Measurements from ENCODE around the gene GRAMD2A.

Gene GRAMD2A

GRCh38 chr15:72207558-72208085 is 10.0 kb upstream of the GRAMD2A start:
- H3K36me3 ChIP-seq, result peaks cover 93 to 100% (median 98%) of the 10 kb centered on the region in 3 donors
- peak in 1 of 2 donors; percentile 41 for DNase-seq

GRCh38 chr15:72206677-72207000 is 9.1 kb upstream of the GRAMD2A start:
- intact Hi-C loops (cut with DNase I; ENCODE audit: low total_unique reads), result no loop called here

More at GRCh38 chr15:72207558-72208085, 10.0 kb upstream of the GRAMD2A start:
- Histone ChIP-seq H3K4me1 (peaks cover 0 to 19% (median 10%) of the 10 kb centered on the region in 4 donors), H3K4me3 (no peak overlapping the region), H3K9me3 (no peaks in the 10 kb centered on the region), H3K27me3 (no peaks in the 10 kb centered on the region), H3K27ac (no peak overlapping the region)
- no peak for TF ChIP-seq CTCF (IDR thresholded peaks at IDR 0.05)
- intact Hi-C loops (cut with DNase I; ENCODE audit: low total_unique reads), result no loop called here

GRCh38 chr15:72205896-72206676 is 8.5 kb upstream of the GRAMD2A start:
- Histone ChIP-seq H3K36me3 (peaks cover 91 to 100% (median 98%) of the 10 kb centered on the region in 3 donors), H3K27ac (no peak overlapping the region), H3K4me3 (no peak overlapping the region), H3K4me1 (peaks cover 0 to 19% (median 10%) of the 10 kb centered on the region in 4 donors), H3K27me3 (no peaks in the 10 kb centered on the region), H3K9me3 (no peaks in the 10 kb centered on the region)
- no peak for TF ChIP-seq CTCF (IDR thresholded peaks at IDR 0.05)
- no peak for DNase-seq
- intact Hi-C loops (cut with DNase I; ENCODE audit: low total_unique reads), result no loop called here

More at GRCh38 chr15:72206677-72207000, 9.1 kb upstream of the GRAMD2A start:
- H3K27ac ChIP-seq, result no peak overlapping the region
- no peak overlapping the region for H3K4me3 ChIP-seq
- H3K4me1 ChIP-seq, result peaks cover 0 to 19% (median 10%) of the 10 kb centered on the region in 4 donors
- H3K27me3 ChIP-seq, result no peaks in the 10 kb centered on the region
- H3K36me3 ChIP-seq, result peaks cover 93 to 100% (median 98%) of the 10 kb centered on the region in 3 donors
- DNase-seq, result peak in 1 of 2 donors; percentile 58
- no peak for TF ChIP-seq CTCF (IDR thresholded peaks at IDR 0.05)
- H3K9me3 ChIP-seq, result no peaks in the 10 kb centered on the region

GRCh38 chr15:72205273-72205672 is 7.7 kb upstream of the GRAMD2A start:
- H3K4me3 ChIP-seq, result no peak overlapping the region
- no peak overlapping the region for H3K27ac ChIP-seq
- intact Hi-C loops (cut with DNase I; ENCODE audit: low total_unique reads), result no loop called here
- H3K27me3 ChIP-seq, result no peaks in the 10 kb centered on the region
- peaks cover 91 to 100% (median 95%) of the 10 kb centered on the region in 3 donors for H3K36me3 ChIP-seq
- no peak for TF ChIP-seq CTCF (IDR thresholded peaks at IDR 0.05)
- DNase-seq, result no peak
- H3K9me3 ChIP-seq, result no peaks in the 10 kb centered on the region
- H3K4me1 ChIP-seq, result peaks cover 0 to 19% (median 10%) of the 10 kb centered on the region in 4 donors

- Histone ChIP-seq H3K27me3 (no peaks in the 10 kb centered on the region), H3K4me3 (no peak overlapping the region), H3K36me3 (peaks cover 83 to 100% (median 88%) of the 10 kb centered on the region in 3 donors), H3K4me1 (peaks cover 0 to 19% (median 10%) of the 10 kb centered on the region in 4 donors), H3K27ac (peak overlapping the region; percentile 46 to 49), H3K9me3 (no peaks in the 10 kb centered on the region)
- peak; percentile 52 to 86 for DNase-seq
- intact Hi-C loops (cut with DNase I; ENCODE audit: low total_unique reads), result loop anchor here (5.0 kb wide), 1 partner anchor 69 kb away; the partner anchor contains the start of gene PARP6
- TF ChIP-seq CTCF (IDR thresholded peaks at IDR 0.05), result no peak
Measured at GRCh38 chr15:72203507-72203837, 5.9 kb upstream of the GRAMD2A start.

All from tibial artery (tissue), 4 donors.